Fibroblast of lung (primary cell): ENCODE data around the gene C16orf96.

ENCODE experiments used
- CTCF ChIP-seq, 2 donors: IDR thresholded peaks in 1 of 2; conservative IDR thresholded peaks in 1 of 2; 1 replicate in 1 of 2; 2 replicates in 1 of 2; pipeline ENCODE4 v1.5.1; 2011 to 2012; ENCODE audit warnings: low read length in 2 of 2, control low read depth in 1 of 2, inconsistent platforms in 1 of 2, low read depth in 1 of 2, mild to moderate bottlenecking in 1 of 2
- EZH2 ChIP-seq: IDR thresholded peaks from 2 replicates; pipeline ENCODE4 v1.5.1; 2012; ENCODE audit warnings: low read length, control low read depth, mild to moderate bottlenecking; ENCODE audit errors: missing control alignments

DNA sequence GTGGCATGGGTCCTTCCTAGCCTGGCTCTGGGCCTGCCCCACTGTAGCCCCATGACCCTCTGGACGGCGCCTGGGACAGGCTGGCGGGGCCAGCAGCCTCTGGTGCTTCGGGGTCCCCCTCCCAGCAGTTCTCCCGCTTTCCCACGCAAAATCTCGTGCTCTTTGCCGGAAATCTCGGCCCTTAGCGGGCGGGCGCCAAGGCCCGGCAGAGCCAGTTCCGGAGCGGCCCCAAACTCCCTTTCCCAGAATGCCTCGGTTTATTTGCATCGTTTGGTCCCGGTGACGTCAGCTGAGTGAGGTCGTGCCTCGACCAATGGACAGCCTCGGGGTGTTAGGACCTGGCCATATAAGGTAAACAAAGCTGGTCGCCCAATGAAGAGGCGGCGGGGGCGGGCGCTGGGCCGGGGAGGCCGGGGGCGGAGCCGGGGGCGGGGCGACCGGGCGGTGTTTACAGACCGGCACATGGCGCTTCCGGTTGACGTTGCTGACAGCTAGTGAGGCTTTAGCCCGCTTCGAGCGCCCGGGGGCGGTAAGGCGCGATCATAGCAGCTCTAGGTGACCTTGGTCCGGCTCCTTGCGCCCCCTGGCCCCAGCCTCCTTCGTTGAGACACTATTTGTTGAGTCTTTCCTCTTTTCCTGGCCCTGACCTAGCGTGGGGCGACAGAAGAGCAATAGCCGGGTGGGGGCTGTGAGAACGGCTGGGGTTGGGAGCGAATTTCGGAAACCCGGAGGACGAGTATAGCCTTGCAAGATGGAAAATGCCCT is 60.1 kb downstream of the C16orf96 start:
- peak; percentile 25 to 38 for TF ChIP-seq CTCF (conservative IDR thresholded peaks at IDR 0.05 in 1 of 2, IDR thresholded peaks at IDR 0.05 in 1 of 2; ENCODE audit: low read depth in 1 of 2, low read length in 2 of 2)
- TF ChIP-seq EZH2: no peak
